ENCODE measurements around the gene DNAJC24.

The DNAJC24 gene

DNA sequence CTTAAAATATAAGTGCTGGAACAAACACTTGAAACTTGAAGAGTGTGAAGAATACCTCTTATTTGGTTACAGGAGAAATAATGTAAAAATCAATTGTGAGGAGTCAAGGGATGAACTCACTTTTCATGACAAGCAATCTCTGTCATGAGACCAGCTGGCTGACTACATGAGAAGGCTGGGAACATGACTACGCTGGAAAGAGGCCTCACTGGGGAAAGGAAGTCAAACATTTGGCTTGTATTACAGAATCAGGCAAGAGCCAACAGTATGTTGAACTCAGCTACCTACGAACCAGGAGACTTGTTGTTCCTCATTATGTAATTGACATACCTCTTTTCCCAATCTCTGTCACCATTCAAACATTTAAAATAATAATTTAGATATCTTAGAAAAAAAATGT, 14.5 kb upstream of the DNAJC24 start:
- Histone ChIP-seq H3K9ac (ENCODE audit: low read length in 2 of 2) (no peak overlapping the region), H3K27ac (ENCODE audit: low read length) (no peak overlapping the region), H3K4me3 (ENCODE audit: low read length in 2 of 2) (no peak overlapping the region), H3K9me3 (ENCODE audit: control insufficient read depth in 2 of 2, low read length in 2 of 2) (no peaks in the 10 kb centered on the region), H3K4me1 (ENCODE audit: control insufficient read depth, insufficient read depth, low read length) (no peaks in the 10 kb centered on the region), H3K36me3 (ENCODE audit: control insufficient read depth in 2 of 2, insufficient read depth in 2 of 2, low read length in 2 of 2) (no peaks in the 10 kb centered on the region), H3K27me3 (ENCODE audit: control insufficient read depth in 1 of 2, insufficient read depth in 2 of 2, low read length in 2 of 2) (no peaks in the 10 kb centered on the region)

DNA sequence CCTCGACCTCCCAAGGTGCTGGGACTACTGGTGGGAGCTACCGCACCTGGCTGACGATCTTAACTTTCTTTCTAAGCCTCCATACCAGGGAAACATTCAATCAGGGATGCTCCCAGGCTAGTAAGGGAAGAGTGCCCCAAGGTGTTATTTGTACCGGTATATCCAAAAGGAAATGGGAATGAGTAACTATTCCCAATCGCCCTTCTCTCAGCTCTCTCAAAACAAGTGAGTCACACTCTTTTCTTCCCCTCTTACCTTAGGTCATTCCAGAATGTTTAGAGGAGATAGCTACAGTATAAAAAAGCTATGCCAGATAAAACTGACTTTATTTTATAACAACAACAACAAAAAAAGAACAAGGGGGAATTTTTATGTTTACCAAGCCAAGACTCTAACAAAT, 13.8 kb upstream of the DNAJC24 start:
- Histone ChIP-seq H3K9ac (ENCODE audit: low read length in 2 of 2) (no peak overlapping the region), H3K4me1 (ENCODE audit: control insufficient read depth, insufficient read depth, low read length) (no peaks in the 10 kb centered on the region), H3K27ac (ENCODE audit: low read length) (no peak overlapping the region), H3K4me3 (ENCODE audit: low read length in 2 of 2) (no peak overlapping the region), H3K36me3 (ENCODE audit: control insufficient read depth in 2 of 2, insufficient read depth in 2 of 2, low read length in 2 of 2) (no peaks in the 10 kb centered on the region), H3K27me3 (ENCODE audit: control insufficient read depth in 1 of 2, insufficient read depth in 2 of 2, low read length in 2 of 2) (no peaks in the 10 kb centered on the region), H3K9me3 (ENCODE audit: control insufficient read depth in 2 of 2, low read length in 2 of 2) (no peaks in the 10 kb centered on the region)

DNA sequence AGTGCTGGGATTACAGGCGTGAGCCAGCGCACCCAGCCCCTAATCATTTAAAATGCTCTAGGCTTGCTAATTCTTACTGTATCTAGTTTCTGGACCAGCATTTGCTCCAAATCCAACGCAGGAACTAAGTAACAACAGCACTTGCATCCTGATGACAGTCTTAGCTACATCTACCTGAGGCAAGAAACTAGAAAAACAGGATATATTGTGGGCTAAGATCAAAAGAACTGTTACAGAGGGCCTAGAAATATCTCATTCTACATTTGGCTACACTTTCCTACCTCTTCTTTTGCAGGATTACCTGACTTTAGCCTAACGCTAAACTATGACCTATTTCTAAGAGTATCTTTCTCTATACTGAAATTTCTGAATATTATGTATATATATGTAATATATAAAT, 7.9 kb upstream of the DNAJC24 start:
- Histone ChIP-seq H3K27ac (ENCODE audit: low read length) (no peak overlapping the region), H3K27me3 (ENCODE audit: control insufficient read depth in 1 of 2, insufficient read depth in 2 of 2, low read length in 2 of 2) (no peaks in the 10 kb centered on the region), H3K36me3 (ENCODE audit: control insufficient read depth in 2 of 2, insufficient read depth in 2 of 2, low read length in 2 of 2) (no peaks in the 10 kb centered on the region), H3K9ac (ENCODE audit: low read length in 2 of 2) (no peak overlapping the region), H3K9me3 (ENCODE audit: control insufficient read depth in 2 of 2, low read length in 2 of 2) (no peaks in the 10 kb centered on the region), H3K4me1 (ENCODE audit: control insufficient read depth, insufficient read depth, low read length) (no peaks in the 10 kb centered on the region), H3K4me3 (ENCODE audit: low read length in 2 of 2) (no peak overlapping the region)

DNA sequence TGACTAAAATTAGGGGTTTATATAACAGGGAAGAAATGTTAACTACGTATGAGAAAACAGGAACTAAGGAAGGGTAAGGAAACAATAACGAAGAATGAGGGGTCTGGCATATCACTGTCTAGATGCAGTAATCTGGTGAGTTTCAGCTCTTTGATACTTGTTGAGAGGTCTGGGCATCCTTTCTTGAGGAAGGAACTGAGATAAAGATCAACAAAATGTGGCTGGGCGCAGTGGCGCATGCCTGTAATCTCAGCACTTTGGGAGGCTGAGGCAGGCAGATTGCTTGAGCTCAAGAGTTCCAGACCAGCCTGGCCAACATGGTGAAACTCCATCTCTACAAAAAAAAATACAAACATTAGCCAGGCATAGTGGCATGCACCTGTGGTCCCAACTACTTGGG, 2.9 kb upstream of the DNAJC24 start:
- Histone ChIP-seq H3K4me1 (ENCODE audit: control insufficient read depth, insufficient read depth, low read length) (peaks cover 4% of the 10 kb centered on the region), H3K9ac (ENCODE audit: low read length in 2 of 2) (no peak overlapping the region), H3K27ac (ENCODE audit: low read length) (no peak overlapping the region), H3K36me3 (ENCODE audit: control insufficient read depth in 2 of 2, insufficient read depth in 2 of 2, low read length in 2 of 2) (no peaks in the 10 kb centered on the region), H3K9me3 (ENCODE audit: control insufficient read depth in 2 of 2, low read length in 2 of 2) (no peaks in the 10 kb centered on the region), H3K4me3 (ENCODE audit: low read length in 2 of 2) (no peak overlapping the region), H3K27me3 (ENCODE audit: control insufficient read depth in 1 of 2, insufficient read depth in 2 of 2, low read length in 2 of 2) (no peaks in the 10 kb centered on the region)

DNA sequence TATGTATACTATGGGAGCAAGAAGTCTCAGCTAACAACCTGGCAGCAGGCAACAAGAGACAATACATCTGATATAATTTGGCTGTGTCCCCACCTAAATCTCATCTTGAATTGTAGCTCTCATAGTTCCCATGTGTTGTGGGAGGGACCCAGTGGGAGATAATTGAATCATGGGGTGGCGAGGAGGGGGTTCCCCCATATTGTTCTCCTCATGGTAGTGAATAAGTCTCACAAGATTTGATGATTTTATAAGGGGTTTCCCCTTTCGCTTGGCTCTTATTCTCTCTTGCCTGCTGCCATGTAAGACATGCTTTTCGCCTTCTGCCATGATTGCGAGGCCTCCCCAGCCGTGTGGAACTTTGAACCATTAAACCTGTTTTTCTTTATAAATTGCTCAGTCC, 6.2 kb downstream of the DNAJC24 start:
- Histone ChIP-seq H3K27ac (ENCODE audit: low read length) (no peak overlapping the region), H3K4me1 (ENCODE audit: control insufficient read depth, insufficient read depth, low read length) (no peaks in the 10 kb centered on the region), H3K9ac (ENCODE audit: low read length in 2 of 2) (no peak overlapping the region), H3K9me3 (ENCODE audit: control insufficient read depth in 2 of 2, low read length in 2 of 2) (no peaks in the 10 kb centered on the region), H3K36me3 (ENCODE audit: control insufficient read depth in 2 of 2, insufficient read depth in 2 of 2, low read length in 2 of 2) (no peaks in the 10 kb centered on the region), H3K27me3 (ENCODE audit: control insufficient read depth in 1 of 2, insufficient read depth in 2 of 2, low read length in 2 of 2) (no peaks in the 10 kb centered on the region), H3K4me3 (ENCODE audit: low read length in 2 of 2) (no peak overlapping the region)

DNA sequence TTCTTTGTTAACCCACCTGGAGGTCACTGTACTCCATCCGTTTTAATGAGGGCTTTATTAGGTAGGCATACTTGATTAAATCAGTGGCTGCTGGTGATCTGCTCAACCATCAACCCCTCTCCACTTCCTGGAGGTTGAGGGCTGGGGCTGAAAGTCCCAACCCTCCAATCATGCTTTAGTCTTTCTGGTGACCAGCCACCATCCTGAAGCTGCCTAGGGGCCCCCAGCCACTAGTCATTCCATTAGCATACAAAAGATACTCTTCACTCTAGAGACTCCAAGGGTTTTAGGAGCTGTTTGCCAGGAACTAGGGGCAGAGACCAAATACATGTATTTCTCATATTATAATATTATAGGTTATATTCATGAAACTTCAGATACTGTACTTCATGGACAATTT, 13.5 kb downstream of the DNAJC24 start:
- no peak overlapping the region for H3K27ac ChIP-seq (ENCODE audit: low read length)

DNA sequence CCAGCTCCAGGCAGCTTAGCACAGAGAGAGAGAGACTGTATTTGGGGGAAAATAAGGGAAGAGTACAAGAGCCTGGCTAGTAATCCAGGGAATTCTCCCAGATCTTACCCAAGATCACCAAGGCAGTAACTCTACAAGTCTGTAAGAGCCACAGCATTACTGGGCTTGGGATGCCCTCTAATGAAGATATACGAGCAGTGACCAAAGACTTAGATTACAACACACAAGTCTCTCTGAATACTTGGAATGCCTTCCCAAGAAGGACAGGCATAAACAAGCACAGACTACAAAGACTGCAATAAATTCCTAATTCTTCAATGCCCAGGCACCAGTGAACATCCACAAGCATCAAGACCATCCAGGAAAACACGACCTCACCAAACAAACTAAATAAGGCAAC, 17.7 kb downstream of the DNAJC24 start:
- no peak overlapping the region for H3K4me3 ChIP-seq (ENCODE audit: low read length in 2 of 2)
- no peaks in the 10 kb centered on the region for H3K27me3 ChIP-seq (ENCODE audit: control insufficient read depth in 1 of 2, insufficient read depth in 2 of 2, low read length in 2 of 2)
- H3K9me3 ChIP-seq (ENCODE audit: control insufficient read depth in 2 of 2, low read length in 2 of 2): no peaks in the 10 kb centered on the region
- H3K27ac ChIP-seq (ENCODE audit: low read length): no peak overlapping the region
- no peak overlapping the region for H3K9ac ChIP-seq (ENCODE audit: low read length in 2 of 2)
- H3K4me1 ChIP-seq (ENCODE audit: control insufficient read depth, insufficient read depth, low read length): no peaks in the 10 kb centered on the region
- peaks cover 0 to 3% of the 10 kb centered on the region in 2 donors for H3K36me3 ChIP-seq (ENCODE audit: control insufficient read depth in 2 of 2, insufficient read depth in 2 of 2, low read length in 2 of 2)

More for the DNA sequence above, 13.5 kb downstream of the DNAJC24 start:
- no peaks in the 10 kb centered on the region for H3K27me3 ChIP-seq (ENCODE audit: control insufficient read depth in 1 of 2, insufficient read depth in 2 of 2, low read length in 2 of 2)
- H3K4me1 ChIP-seq (ENCODE audit: control insufficient read depth, insufficient read depth, low read length): no peaks in the 10 kb centered on the region
- H3K36me3 ChIP-seq (ENCODE audit: control insufficient read depth in 2 of 2, insufficient read depth in 2 of 2, low read length in 2 of 2): peaks cover 0 to 3% of the 10 kb centered on the region in 2 donors
- H3K9me3 ChIP-seq (ENCODE audit: control insufficient read depth in 2 of 2, low read length in 2 of 2): no peaks in the 10 kb centered on the region
- no peak overlapping the region for H3K4me3 ChIP-seq (ENCODE audit: low read length in 2 of 2)
- H3K9ac ChIP-seq (ENCODE audit: low read length in 2 of 2): no peak overlapping the region

DNA sequence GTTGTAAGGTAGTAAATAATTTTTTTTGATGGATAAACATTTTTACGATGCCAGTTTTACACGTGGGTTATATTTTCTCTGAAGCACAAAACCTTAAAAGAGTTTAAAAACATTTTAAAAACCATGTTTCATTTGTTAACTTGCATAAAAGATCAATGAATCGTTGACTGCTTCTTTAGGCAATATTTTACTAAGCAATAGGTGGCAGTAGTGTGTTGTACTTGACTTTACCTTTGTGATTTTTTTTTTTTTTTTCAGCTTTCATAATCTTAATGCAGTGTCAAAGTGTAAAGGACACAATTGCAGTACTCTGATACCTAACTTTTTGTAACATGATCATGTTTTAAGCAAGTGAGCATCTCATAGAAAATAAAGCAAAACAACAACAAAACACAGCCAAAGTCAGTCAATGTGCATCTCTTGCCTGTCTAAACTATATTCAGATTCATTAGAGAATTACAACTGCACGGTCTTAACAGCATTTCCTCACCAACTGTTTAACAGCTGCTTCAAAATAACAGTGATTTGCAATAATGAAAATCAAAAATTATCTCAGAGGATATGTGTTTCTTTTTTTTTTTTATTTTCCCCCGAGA, 27.7 kb downstream of the DNAJC24 start:
- H3K9me3 ChIP-seq (ENCODE audit: control insufficient read depth in 2 of 2, low read length in 2 of 2): peaks cover 0 to 4% of the 10 kb centered on the region in 2 donors
- H3K27me3 ChIP-seq (ENCODE audit: control insufficient read depth in 1 of 2, insufficient read depth in 2 of 2, low read length in 2 of 2): no peaks in the 10 kb centered on the region
- H3K27ac ChIP-seq (ENCODE audit: low read length): no peak overlapping the region
- H3K36me3 ChIP-seq (ENCODE audit: control insufficient read depth in 2 of 2, insufficient read depth in 2 of 2, low read length in 2 of 2): peaks cover 0 to 3% of the 10 kb centered on the region in 2 donors
- no peak overlapping the region for H3K9ac ChIP-seq (ENCODE audit: low read length in 2 of 2)
- H3K4me3 ChIP-seq (ENCODE audit: low read length in 2 of 2): no peak overlapping the region
- no peaks in the 10 kb centered on the region for H3K4me1 ChIP-seq (ENCODE audit: control insufficient read depth, insufficient read depth, low read length)

GRCh38 chr11:31404614-31405013, 35.0 kb downstream of the DNAJC24 start:
- Histone ChIP-seq H3K9me3 (ENCODE audit: control insufficient read depth in 2 of 2, low read length in 2 of 2) (no peaks in the 10 kb centered on the region), H3K4me3 (ENCODE audit: low read length in 2 of 2) (no peak overlapping the region), H3K27me3 (ENCODE audit: control insufficient read depth in 1 of 2, insufficient read depth in 2 of 2, low read length in 2 of 2) (no peaks in the 10 kb centered on the region), H3K36me3 (ENCODE audit: control insufficient read depth in 2 of 2, insufficient read depth in 2 of 2, low read length in 2 of 2) (no peaks in the 10 kb centered on the region), H3K27ac (ENCODE audit: low read length) (no peak overlapping the region), H3K4me1 (ENCODE audit: control insufficient read depth, insufficient read depth, low read length) (no peaks in the 10 kb centered on the region), H3K9ac (ENCODE audit: low read length in 2 of 2) (no peak overlapping the region)

DNA sequence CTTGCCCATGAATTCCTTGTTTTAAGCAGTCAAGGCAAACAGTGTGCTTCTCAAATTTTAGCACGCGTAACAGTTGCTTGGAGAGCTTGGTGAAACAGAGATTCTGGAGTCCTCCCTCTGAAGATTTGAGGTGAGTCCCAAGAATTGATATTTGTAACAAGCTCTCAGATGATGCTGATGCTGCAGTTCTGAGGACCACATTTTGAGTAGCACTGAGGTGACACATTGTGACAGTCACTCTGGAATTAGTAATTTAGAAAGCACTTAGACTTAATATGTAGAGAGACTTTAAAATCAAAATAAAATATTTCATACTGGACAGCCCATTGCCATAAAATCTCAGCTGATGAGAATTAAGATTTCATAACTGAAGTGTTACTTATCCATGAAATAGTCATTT, 38.5 kb downstream of the DNAJC24 start:
- no peak overlapping the region for H3K9ac ChIP-seq (ENCODE audit: low read length in 2 of 2)
- H3K9me3 ChIP-seq (ENCODE audit: control insufficient read depth in 2 of 2, low read length in 2 of 2): no peaks in the 10 kb centered on the region
- no peak overlapping the region for H3K27ac ChIP-seq (ENCODE audit: low read length)
- H3K4me3 ChIP-seq (ENCODE audit: low read length in 2 of 2): no peak overlapping the region
- H3K36me3 ChIP-seq (ENCODE audit: control insufficient read depth in 2 of 2, insufficient read depth in 2 of 2, low read length in 2 of 2): no peaks in the 10 kb centered on the region
- no peaks in the 10 kb centered on the region for H3K27me3 ChIP-seq (ENCODE audit: control insufficient read depth in 1 of 2, insufficient read depth in 2 of 2, low read length in 2 of 2)
- no peaks in the 10 kb centered on the region for H3K4me1 ChIP-seq (ENCODE audit: control insufficient read depth, insufficient read depth, low read length)

- H3K36me3 ChIP-seq (ENCODE audit: control insufficient read depth in 2 of 2, insufficient read depth in 2 of 2, low read length in 2 of 2): no peaks in the 10 kb centered on the region
- no peaks in the 10 kb centered on the region for H3K4me1 ChIP-seq (ENCODE audit: control insufficient read depth, insufficient read depth, low read length)
- H3K27me3 ChIP-seq (ENCODE audit: control insufficient read depth in 1 of 2, insufficient read depth in 2 of 2, low read length in 2 of 2): no peaks in the 10 kb centered on the region
- H3K4me3 ChIP-seq (ENCODE audit: low read length in 2 of 2): no peak overlapping the region
- H3K9me3 ChIP-seq (ENCODE audit: control insufficient read depth in 2 of 2, low read length in 2 of 2): no peaks in the 10 kb centered on the region
- H3K27ac ChIP-seq (ENCODE audit: low read length): no peak overlapping the region
- H3K9ac ChIP-seq (ENCODE audit: low read length in 2 of 2): no peak overlapping the region
These were observed 43.3 kb downstream of the DNAJC24 start for GRCh38 chr11:31412946-31413345.
